ENCODE data around the gene SGSM2.

- no peak for TF ChIP-seq POLR2A (IDR thresholded peaks at IDR 0.05)
- no peak for TF ChIP-seq CTCF (IDR thresholded peaks at IDR 0.05)
- no peak for TF ChIP-seq EP300 (IDR thresholded peaks at IDR 0.05)
- no peak for TF ChIP-seq POLR2AphosphoS5 (IDR thresholded peaks at IDR 0.05)
Observed at GRCh38 chr17:2344528-2344927, 7.2 kb downstream of the SGSM2 start.

All from gastroesophageal sphincter (tissue), 3 donors.